ENCODE results near the gene CTBP1. TPM values are rescaled to one million over a fixed set of nuclear protein-coding genes. Genes with fewer than 3 reads are reported as not detected.
A peak's percentile ranks its signal among the peaks of the same experiment; 100 is the strongest.

The CTBP1 gene
- total and polyA plus RNA-seq, 9 of the 15 experiments (the other 6 are each of a cell fraction or from before 2014, with no cell fraction given), result 14.5 to 162 (median 68.2) TPM

DNA sequence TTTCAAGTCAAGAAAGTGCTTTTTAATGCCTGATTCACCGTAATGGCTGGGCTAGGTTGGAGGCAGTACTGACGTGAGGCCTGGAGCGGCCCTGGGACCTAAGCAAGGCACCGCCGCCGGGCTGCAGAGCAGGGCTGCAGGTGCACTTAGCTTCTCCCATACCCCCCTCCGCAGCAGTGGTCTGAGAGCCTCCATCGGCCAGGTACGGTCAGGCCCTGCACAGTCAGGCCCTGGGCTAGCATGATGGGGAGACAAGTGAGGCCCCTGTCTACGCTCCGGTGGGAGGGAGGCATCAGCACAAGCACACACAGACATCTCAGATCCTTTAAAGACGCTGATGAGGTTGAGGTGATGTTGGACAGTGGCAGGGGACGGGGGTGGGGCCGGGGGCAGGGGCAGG lies 45.5 kb upstream of the CTBP1 start:
- peaks cover 37% of the 10 kb centered on the region for H4K20me1 ChIP-seq (replicated peaks; ENCODE audit: control insufficient read depth, insufficient read depth, low read length)

More for the DNA sequence above, 45.5 kb upstream of the CTBP1 start:
- H3K27ac ChIP-seq (ENCODE audit: extremely low read depth, low read depth, low read length), result no peak overlapping the region
- H3K4me2 ChIP-seq (ENCODE audit: insufficient read depth, low read length), result no peak overlapping the region
- peaks cover 11 to 39% of the 10 kb centered on the region in 2 experiments; a peak in 4 of 5 replicates for H3K4me1 ChIP-seq (replicated peaks in 1 of 2; ENCODE audit: control insufficient read depth in 2 of 2, insufficient read depth in 2 of 2, low read length in 2 of 2)
- peak overlapping the region in 1 of 2 experiments; percentile 53; a peak in 1 of 4 replicates for H3K9ac ChIP-seq (ENCODE audit: insufficient read depth in 1 of 2, low read depth in 2 of 2, low read length in 2 of 2)
- no peak for TF ChIP-seq ZNF384 (IDR thresholded peaks at IDR 0.05; ENCODE audit: low read depth, low read length)
- TF ChIP-seq ATF1 (CRISPR knock-in tag; IDR thresholded peaks at IDR 0.05), result no peak
- no peak for TF ChIP-seq ATF1 (tag; IDR thresholded peaks at IDR 0.05)
- no peak for TF ChIP-seq RCOR1 (IDR thresholded peaks at IDR 0.05; ENCODE audit: borderline replicate concordance in 1 of 2, low read depth in 2 of 2, low read length in 2 of 2)
- no peak for TF ChIP-seq HLTF (IDR thresholded peaks at IDR 0.05)
- no peak for TF ChIP-seq KDM4B (IDR thresholded peaks at IDR 0.05; ENCODE audit: borderline replicate concordance in 2 of 2, low read depth in 1 of 2)
- TF ChIP-seq, protein P1, sequence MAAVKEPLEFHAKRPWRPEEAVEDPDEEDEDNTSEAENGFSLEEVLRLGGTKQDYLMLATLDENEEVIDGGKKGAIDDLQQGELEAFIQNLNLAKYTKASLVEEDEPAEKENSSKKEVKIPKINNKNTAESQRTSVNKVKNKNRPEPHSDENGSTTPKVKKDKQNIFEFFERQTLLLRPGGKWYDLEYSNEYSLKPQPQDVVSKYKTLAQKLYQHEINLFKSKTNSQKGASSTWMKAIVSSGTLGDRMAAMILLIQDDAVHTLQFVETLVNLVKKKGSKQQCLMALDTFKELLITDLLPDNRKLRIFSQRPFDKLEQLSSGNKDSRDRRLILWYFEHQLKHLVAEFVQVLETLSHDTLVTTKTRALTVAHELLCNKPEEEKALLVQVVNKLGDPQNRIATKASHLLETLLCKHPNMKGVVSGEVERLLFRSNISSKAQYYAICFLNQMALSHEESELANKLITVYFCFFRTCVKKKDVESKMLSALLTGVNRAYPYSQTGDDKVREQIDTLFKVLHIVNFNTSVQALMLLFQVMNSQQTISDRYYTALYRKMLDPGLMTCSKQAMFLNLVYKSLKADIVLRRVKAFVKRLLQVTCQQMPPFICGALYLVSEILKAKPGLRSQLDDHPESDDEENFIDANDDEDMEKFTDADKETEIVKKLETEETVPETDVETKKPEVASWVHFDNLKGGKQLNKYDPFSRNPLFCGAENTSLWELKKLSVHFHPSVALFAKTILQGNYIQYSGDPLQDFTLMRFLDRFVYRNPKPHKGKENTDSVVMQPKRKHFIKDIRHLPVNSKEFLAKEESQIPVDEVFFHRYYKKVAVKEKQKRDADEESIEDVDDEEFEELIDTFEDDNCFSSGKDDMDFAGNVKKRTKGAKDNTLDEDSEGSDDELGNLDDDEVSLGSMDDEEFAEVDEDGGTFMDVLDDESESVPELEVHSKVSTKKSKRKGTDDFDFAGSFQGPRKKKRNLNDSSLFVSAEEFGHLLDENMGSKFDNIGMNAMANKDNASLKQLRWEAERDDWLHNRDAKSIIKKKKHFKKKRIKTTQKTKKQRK (IDR thresholded peaks at IDR 0.05; ENCODE audit: borderline replicate concordance, low read depth, low read length), result no peak
- TF ChIP-seq, protein P2, sequence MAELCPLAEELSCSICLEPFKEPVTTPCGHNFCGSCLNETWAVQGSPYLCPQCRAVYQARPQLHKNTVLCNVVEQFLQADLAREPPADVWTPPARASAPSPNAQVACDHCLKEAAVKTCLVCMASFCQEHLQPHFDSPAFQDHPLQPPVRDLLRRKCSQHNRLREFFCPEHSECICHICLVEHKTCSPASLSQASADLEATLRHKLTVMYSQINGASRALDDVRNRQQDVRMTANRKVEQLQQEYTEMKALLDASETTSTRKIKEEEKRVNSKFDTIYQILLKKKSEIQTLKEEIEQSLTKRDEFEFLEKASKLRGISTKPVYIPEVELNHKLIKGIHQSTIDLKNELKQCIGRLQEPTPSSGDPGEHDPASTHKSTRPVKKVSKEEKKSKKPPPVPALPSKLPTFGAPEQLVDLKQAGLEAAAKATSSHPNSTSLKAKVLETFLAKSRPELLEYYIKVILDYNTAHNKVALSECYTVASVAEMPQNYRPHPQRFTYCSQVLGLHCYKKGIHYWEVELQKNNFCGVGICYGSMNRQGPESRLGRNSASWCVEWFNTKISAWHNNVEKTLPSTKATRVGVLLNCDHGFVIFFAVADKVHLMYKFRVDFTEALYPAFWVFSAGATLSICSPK (IDR thresholded peaks at IDR 0.05; ENCODE audit: borderline replicate concordance), result no peak
- TF ChIP-seq CHD2 (IDR thresholded peaks at IDR 0.05; ENCODE audit: low read depth, low read length), result no peak
- no peak for TF ChIP-seq MAFG (tag; conservative IDR thresholded peaks at IDR 0.05)
- TF ChIP-seq, protein P3, sequence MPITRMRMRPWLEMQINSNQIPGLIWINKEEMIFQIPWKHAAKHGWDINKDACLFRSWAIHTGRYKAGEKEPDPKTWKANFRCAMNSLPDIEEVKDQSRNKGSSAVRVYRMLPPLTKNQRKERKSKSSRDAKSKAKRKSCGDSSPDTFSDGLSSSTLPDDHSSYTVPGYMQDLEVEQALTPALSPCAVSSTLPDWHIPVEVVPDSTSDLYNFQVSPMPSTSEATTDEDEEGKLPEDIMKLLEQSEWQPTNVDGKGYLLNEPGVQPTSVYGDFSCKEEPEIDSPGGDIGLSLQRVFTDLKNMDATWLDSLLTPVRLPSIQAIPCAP (CRISPR knock-in tag; IDR thresholded peaks at IDR 0.05; ENCODE audit: borderline replicate concordance), result no peak
- TF ChIP-seq GATA2 (CRISPR knock-in tag; IDR thresholded peaks at IDR 0.05), result no peak
- no TSS peak for BruUV-seq (replicated peaks)
- no peaks in the 10 kb centered on the region for H3K9me1 ChIP-seq (ENCODE audit: control insufficient read depth, insufficient read depth, low read length)
- WGBS (ENCODE audit: insufficient coverage, low coverage, missing lambda C conversion rate), result 96% methylated on average over 9 of the region's 14 CpGs
- in situ Hi-C loops (cut with MboI) (no loop called here), intact Hi-C loops (cut with micrococcal nuclease) (no loop called here)
- no peaks in the 10 kb centered on the region for H3K27me3 ChIP-seq (ENCODE audit: control insufficient read depth in 2 of 2, insufficient read depth in 2 of 2, low read length in 2 of 2)
- no peak for ATAC-seq
- H2AFZ ChIP-seq (ENCODE audit: low read depth, low read length), result no peak overlapping the region
- peaks cover 93% of the 10 kb centered on the region for H3K79me2 ChIP-seq (ENCODE audit: control insufficient read depth, insufficient read depth, low read length)
- no peak for FAIRE-seq
- peaks cover 68% of the 10 kb centered on the region; the same call in 2 of the 3 replicates for H3K36me3 ChIP-seq (ENCODE audit: control insufficient read depth, insufficient read depth, low read length)
- CTCF ChIA-PET (ENCODE audit: low intra/inter-chr PET ratio), result no interaction called here
- no peak overlapping the region for H3K4me3 ChIP-seq
- no peaks in the 10 kb centered on the region for H3K9me3 ChIP-seq (replicated peaks; ENCODE audit: control insufficient read depth, insufficient read depth, low read depth, low read length)
- POLR2A ChIA-PET, result interaction anchor here (0.7 to 1.5 kb wide), 4 partner anchors 10 to 337 kb away, joined by 3 to 7 read pairs (median 4); no protein-coding TSS in a partner anchor
- no peak for DNase-seq (ENCODE audit: extremely low read depth in 1 of 4, low spot score in 3 of 4)

All from K562 (cell line).